TTC549 (cell line): ENCODE measurements around the gene FAM53A.

Experiments used
- FAIRE-seq: peaks from 2 replicates; lab custom pipeline; 2012; peaks lifted over from hg19 to GRCh38; lab: Jason Lieb, UNC

The FAM53A gene

DNA sequence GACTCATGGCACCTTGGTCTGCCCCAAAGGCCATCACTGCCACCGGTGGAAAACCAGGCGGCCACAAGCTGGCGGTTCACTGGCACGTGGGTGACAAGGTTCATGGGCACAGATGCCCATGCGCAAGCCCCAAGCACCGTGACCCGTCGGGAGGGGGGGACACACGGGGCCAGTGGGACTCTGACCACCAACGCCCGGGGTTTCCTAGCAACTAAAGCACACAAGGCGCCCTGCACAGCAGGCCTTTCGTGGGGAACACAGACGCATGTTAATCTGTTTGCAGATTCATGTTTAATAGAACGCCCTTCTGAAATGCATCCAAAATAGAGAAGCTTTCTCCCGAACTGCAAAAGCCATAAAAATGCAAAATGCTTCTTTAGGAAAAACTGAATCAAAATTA lies 43.9 kb downstream of the FAM53A start:
- FAIRE-seq, result no peak

DNA sequence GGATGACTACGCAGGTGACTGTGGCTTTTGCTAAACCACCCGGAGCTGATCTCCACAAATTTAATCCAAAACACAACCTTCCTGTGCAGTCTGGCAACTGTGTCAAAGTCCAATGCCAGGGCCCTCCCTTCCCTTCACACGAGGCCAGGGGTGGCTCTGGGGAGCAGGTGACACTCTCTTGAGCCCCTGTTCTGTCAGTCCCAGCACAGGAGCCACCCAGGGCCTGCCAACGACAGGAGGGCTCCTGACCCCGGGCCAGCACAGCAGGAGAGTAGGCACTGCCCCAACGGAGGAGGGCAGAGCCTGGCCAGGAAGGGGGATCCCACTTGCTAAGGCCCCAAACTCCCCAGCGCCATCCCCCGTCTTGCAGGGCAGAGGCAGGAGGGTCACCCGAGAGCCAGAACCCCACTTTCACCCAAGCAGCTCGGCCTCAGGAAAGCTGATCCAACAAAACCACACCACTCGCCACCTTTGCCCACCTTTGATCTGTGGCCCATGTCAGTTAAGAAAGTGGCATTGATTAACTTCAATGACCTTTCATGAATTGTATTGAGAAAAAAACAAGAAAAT lies 44.7 kb downstream of the FAM53A start:
- no peak for FAIRE-seq

DNA sequence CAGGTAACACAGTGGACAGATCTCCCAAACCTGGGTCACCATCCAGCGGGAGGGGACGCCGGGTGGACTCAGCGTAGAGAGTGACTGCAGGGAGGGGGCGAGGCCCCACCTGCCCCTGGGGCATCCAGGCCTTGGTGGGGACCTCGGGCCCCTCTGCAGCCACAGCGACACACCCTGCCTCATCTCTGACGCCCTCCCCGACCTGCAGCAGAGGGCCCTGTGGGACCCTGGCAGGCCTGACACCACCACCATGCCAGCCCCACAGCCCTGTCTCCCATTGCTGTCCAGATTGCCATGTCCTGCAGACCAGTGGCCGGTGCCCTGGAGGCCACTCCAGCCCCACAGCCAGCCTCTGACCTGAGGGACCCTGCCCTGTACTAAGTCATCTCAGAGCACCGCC lies 45.2 kb downstream of the FAM53A start:
- no peak for FAIRE-seq

DNA sequence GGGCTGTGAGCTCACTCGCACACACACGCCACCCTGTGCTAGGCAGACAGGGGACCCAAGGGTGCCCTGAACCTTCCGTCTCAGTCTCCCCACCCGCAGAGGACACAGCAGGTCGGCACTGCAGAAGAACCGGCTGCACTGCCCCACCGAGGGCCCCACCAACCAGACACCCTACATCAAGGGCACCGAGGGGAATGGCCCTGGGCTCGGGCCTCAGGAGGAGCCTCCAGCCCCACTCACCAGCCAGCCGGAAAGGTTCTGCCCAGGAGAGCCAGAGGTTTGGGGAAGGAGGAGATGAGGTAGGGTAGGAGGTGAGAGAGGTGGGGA lies 45.9 kb downstream of the FAM53A start:
- no peak for FAIRE-seq

DNA sequence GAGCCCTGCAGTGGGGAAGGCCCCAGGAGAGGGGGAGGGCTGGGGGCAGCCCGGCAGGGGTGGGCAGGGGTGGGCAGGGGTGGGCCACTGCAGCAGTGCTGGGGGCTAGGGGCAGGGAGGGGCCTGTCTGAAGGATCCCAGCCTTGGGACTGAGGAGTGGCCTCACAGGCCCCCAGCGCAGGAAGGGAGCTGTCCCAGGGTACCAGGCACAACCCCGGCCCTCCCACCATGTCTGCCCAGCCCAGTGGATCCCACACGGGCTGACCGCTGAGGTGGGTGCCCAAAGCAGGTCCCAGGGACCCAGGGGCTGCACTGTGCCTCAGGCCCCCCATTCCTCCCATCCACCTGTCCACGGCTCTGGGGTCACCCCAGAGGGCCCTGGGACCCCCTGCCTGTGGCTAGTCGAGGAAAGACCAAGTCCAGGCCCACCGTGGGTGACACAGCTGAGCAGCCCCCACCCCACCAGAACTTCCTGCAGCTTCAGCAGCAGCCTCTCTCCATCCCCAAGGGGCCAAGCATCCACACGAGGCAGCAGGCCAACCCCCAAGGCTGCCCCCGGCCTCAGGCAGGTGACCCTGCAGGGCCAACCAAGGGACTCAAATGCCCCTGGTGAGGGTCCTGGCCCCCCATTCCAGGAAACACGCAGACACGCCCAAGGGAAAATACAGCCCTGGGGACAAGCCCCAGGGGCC lies 46.4 kb downstream of the FAM53A start:
- FAIRE-seq, result no peak

DNA sequence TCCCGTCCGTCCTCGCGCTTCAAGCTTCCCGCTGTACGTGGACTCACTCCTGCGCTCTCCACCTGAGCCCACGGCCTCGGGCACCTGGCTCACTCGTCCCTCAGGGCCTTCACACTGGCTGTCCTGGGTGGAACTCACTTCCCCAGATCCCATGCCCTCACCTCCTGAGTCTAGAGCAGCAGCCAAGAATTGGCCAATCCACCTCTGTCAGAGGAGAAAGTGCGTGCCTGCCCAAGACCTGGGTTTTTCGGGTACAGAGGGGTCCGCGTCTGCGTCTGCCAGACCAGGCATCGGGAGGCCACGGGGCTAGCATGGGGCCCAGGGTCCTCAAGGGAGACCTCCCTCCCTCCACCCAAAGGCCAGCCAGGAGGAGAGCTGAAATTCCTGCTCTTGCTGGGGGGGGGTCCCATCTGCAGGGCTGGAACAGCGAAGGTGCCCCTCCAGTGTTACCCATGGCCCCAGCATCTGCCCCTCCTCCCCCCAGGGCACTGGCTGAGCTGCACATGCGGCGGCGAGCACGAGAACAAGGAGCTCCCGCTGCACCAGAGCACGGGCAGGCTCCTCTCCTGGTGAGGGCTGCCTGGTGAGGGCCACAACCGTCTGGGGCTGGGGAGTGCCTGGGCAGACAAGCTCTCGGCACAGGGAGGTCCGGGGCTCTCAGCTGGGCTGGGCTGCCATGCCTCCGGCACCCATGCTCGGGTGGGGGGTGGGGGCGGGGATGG lies 47.5 kb downstream of the FAM53A start:
- FAIRE-seq, result no peak

DNA sequence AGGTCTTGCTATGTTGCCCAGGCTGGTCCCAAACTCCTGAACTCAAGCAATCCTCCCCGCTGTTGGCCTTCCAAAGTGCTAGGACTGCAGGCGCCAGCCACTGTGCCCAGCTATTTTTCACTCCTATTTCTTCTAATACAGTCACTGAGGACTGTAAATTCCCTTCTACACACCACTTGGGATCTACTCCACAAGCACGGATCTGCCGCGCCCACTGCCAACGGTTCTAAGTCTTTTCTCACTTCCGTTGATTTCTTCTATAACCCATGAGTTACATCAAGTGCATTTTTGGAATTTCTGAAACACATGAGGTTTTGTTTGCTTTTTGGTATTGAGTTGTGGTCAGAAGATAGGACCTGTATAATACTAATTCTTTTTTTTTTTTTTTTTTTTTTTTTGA lies 48.6 kb downstream of the FAM53A start:
- no peak for FAIRE-seq

DNA sequence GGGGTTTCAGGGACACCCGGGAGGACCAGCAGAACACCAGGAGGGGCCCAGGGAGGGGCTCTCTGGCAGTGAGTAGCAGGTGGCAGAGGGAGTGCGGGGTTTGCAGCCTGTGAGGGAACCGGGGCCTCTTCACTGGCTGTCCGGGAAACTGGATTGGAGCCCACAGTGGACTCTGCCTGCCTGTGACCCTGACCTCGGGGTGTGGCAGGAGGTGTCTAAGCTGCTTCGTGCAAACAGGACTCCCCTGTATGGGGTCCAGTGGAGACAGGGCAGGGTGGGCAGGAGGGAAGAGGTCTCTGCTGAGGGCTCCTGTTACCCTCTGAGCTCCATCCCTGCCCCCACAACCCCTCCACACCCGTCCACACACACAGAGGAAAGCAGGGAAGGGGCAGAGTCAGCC lies 50.1 kb downstream of the FAM53A start:
- FAIRE-seq, result no peak

DNA sequence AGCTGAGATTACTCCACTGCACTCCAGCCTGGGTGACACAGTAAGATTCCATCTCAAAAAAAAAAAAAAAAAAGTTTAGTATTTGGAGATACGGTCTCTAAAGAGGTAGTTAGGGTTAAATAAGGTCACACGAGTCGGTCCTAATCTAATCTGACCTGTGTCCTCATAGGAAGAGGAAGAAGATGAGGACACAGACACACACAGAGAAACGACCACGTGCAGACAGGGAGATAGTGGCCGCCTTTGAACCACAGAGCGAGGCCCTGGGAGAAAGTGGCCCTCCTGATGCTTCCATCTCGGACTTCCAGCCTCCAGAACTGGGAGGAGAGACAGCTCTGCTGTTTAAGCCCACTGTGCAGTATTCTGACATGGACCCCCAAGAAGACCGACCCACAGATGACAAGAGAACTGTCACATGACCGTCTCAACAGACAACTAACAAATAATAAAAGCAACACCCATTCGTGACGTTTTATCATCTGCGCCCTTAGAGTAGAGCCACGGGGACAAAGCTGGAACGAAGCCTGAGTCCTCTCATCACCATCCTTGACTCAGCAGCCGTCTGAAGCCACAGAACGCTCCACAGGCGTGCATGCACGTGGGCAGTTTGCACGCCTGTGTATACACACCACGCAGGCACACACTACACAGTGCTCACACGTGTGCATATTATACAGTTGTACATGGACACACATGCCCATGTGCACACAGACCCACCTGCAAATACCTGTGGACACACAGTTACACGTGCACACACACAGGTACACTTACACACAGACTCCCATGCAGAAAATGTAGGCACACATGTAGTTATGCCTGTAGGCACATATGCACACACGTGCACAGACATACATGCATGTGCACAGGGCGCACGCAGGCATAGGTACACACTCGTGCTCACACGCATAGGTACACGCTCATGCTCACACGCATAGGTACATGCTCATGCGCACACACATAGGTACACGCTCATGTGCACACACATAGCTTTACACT lies 51.7 kb downstream of the FAM53A start:
- FAIRE-seq, result no peak

DNA sequence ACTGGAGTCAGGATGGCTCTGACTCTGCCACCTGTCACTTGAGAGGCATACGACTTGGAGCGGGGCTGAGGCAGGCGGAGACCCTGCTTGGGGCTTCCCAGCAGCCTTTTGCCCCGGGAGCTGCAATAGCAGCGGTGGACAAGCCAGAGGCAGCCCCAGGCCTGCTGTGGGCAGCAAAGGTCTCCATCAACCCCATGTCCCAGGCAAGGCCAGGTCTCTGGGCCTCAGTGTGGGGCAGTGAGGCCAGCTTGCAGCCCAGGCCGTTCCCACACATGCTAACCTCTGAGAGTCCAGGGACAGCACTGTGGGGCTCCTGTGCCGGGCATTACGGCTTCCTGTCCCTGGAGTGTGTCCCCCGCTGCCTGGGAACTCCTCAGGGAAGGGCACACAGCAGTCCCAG lies 53.0 kb downstream of the FAM53A start:
- no peak for FAIRE-seq

DNA sequence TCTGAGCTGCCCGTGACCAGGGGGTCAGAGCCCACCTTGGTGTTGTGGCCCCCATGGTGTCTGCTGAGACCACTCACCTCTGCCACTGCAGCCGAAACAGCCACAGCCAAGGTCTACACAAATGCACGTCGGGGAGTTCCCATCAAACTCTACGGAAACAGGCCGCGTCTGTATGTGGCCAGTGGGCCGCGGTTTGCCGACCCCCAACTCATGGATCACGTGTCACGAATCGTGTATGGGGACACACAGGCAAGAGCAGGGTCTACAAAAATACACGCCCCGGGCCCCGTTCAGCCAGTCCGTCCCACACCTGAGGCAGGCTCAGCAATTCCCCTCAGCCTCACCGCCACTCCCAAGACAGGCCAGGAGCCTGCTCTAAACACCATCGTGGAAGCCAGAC lies 53.8 kb downstream of the FAM53A start:
- no peak for FAIRE-seq

DNA sequence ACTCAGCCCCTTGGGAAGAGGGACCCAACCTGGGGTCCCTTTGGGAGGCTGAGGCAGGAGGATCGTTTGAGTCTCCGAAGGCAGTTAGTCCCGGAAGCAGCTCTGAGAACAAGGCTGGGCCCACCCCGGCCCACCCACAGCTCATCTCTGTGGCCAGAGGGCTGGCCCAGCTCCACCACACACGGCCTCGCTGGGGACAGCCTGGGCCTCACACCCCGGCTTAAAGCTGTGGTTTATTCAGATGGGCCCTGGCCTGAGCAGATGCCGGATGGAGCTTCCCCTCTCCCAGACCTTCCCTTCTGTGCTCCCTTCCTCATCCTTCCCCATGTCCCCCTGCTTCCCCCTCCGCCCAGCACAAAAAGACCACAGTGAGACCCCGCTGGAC lies 54.4 kb downstream of the FAM53A start:
- FAIRE-seq, result no peak

DNA sequence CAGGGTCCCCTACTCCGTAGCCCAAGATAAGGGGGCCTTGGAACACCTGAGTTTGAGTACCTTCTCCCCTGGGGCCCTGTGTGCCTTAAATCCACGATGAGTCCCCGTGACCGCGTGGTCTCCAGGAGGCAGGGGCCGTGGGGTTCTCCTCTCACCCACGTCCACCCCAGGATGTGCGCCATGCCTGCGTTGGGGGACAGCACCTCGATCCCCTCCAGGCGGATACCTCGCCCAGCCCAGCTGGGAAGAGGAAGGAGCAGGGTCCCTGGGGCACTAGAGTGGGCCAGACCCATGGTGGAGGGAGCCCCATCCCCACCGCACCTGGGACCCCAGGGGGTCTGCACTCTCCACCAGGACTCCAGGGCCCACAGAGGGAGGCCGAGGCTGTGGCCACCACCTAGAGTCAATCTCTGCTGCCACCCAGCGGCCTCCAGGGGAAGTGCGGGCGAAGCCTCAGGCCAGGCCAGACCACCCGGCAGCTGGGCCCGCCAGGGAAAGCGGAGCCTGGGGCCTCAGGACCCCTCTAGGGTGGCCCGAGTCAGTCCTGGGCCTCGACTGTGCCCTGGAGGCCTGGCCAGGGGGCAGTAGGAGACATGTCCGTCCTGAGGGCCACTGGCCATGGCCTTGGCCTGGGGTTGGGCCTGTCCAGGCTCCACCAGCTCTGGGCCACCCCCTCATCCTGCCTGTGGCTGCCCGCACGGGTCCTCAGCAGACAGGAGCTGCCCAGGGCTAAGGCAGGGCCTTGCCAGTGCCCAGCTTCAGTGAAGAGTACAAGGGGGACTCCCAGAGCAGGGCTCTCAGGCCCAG lies 55.0 kb downstream of the FAM53A start:
- FAIRE-seq, result no peak

DNA sequence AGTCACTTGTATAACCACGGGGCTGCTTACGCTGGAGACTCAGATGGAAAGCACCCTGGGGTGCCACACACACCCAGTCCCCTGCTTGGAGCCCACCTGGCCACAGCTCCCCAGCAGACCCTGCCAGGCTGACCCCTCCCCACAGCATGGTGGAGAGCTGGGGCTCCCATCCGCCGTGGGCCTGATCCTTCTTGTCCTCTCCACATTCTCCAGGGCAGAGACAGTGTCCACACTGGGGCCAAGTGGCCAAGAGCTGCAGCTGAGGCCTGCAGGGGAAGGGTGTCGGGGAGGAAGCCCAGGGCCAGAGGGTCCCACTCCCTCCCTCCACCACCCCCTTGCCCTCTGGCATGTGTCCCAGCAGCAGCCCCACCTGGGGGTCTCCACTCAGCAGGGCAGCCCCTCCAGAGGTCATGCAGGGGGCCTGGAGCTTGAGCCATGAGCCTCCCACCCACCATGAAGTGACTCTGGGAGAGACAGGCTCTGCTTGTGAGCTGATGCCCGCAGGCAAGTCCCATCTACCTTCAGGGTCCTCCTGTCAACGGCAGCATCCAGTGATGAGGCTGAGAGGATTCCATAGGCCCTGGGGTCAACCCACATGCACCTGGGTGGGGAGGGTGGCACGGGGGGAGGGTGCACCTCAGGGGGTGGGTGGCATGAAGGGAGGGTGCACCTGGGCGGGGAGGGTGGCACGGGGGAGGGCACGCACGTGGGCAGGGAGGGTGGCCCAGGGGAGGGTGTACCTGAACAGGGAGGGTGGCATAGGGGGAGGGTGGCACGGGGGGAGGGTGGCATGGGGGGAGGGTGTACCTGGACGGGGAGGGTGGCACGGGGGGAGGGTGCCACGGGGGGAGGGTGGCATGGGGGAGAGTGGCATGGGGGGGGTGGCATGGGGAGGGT lies 56.4 kb downstream of the FAM53A start:
- FAIRE-seq, result no peak

DNA sequence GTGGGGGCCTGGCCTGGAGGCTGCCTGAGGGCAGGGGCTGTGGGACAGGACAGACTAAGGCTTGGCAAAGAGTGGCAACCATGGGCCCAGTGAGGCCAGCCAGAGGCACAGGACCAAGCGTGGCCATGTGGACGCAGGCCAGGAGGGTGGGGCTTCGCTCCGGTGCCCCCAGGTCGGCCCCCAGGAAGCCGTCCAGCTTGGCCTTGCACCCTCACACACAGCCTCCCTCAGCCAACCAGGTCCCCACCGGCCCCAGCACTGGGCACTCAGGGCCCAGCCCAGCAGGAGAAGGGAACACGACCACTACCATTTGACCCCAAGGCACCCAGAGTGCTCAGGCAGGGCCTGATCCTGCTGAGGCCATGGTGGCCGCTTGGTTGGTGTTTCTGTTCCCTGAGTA lies 57.2 kb downstream of the FAM53A start:
- FAIRE-seq, result no peak

DNA sequence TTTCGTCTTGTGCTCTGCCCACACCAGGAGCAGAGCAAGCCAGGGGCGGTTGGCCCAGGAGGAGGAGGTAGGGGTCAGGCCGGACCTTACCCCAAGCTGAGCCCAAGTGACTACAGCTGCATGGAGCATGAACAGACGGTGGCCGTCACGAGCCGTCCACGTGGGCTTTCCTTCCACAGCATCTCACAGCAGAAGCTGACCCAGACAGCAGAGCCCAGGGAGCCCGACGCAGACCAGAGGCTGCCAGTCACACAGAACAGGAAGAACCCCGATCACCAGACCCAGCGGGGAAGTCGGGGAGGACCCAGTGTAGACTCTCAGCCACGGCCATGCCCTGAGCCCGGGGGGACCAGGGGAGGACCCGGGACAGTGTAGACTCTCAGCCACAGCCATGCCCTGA lies 58.0 kb downstream of the FAM53A start:
- no peak for FAIRE-seq

DNA sequence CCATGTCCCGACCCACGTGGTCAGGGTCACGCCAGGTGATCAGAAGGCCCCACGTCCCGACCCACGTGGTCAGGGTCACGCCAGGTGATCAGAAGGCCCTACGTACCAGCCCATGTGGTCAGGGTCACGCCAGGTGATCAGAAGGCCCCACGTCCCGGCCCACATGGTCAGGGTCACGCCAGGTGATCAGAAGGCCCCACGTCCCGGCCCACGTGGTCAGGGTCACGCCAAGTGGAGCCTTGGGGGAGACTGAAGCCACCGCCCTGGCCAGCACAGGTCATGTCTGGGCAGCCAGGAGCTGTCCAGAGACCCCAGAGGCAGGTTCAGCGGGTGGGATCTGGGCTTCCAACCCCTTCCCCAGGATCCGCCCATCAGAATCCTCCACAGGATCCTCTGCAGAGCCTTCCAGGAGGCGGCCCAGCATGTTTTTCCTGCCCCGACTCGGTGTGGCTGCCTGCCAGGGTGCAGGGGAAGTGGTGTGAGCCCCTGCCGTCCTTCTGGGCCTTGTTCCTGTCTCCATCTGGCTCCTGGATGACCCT lies 58.4 kb downstream of the FAM53A start:
- no peak for FAIRE-seq

DNA sequence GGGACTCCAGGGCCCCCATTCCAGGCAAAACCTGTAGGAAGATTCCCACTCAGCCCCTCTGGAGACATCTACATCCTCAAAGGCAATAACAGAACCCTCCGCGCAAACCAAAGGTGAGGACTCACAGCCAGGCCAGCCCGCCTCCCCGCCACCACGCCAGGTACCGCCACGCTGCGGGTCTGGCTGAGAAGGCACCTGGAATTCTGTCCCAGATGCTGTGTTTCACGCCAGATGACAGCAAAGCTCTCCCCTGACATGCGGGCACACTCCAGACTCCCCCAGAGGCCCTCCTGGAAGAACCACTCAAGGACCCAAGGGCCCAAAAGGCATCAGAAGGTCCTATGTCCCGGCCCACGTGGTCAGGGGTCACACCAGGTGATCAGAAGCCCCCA lies 59.6 kb downstream of the FAM53A start:
- no peak for FAIRE-seq

DNA sequence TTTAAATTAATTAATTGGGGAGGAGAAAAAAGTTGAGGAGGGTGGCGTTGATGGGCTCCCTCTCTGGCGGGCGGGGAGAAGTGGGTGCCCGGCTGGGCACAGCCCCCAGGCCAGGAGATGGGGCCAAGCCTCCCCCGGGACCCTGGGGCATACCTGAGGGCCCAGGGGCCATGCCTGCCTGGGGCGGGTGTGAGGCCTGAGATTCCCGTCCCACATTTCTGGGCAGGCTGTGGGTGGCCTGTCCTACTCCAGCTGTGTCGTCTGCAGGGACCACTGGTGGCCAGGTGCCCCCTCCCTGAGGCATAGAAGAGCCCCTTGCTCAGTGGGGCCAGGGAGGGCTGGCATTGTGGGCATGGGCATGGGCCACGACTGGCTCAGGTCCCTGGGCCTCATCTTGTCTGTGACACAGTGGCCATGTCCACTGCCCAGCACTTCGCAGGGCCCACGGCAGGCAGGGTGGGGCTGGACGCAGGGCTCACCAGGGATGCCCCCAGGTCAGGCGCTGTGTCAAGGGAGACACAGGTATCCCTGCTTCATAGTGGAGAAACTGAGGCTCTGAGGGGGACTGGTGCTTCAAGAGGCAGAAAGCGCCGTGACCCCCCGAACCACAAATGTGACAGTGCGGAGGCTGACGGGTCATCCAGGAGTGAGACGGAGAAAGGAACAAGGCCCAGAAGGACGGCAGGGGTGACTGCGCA lies 60.1 kb downstream of the FAM53A start:
- no peak for FAIRE-seq

DNA sequence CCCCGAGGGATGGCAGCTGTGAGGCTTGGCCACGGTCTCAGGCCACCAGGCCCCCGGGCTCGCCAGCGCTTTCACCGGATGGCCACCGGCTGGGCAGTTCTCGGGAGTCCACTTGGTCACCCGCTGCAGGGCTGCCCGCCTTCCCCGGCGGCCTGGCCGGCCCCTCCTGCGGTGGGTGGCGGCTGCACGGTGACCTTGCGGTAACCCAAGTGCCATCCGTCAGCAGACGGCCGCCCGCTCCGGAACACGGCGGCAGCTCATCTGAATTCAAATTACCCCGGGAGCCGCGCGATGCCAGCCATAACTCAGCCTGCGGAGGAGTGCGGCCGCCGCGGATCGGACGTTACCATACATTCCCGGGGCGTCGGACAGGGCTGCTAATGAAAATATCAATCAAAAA lies 60.7 kb downstream of the FAM53A start:
- FAIRE-seq, result no peak
